OCI-LY7 (cell line): ENCODE results near the gene CDC42BPG.
"Not testable (repeated sequence)": the region's sequence is repeated elsewhere in the genome, so short reads cannot be mapped to it uniquely, and the experiment has no call there.

Source experiments
- EZH2phosphoT487 ChIP-seq: fragments of 200-600 bp; sonication (generic); IDR thresholded peaks from 2 replicates; pipeline ENCODE4 v1.6.1; 2018; ENCODE audit warnings: low read depth, borderline replicate concordance, mild to moderate bottlenecking, mixed run types, antibody characterized with exemption, low read length, moderate library complexity, mixed read lengths
- TF ChIP-seq, protein P1 (sequence below): fragments of 200-600 bp; sonication (generic); conservative IDR thresholded peaks from 2 replicates; pipeline ENCODE4 v1.5.1; 2014; ENCODE audit warnings: mild to moderate bottlenecking, antibody characterized with exemption, low read length, moderate library complexity, mixed read lengths

GRCh38 chr11:64845776-64846129, 1.3 kb upstream of the CDC42BPG start:
- TF ChIP-seq, protein P1, sequence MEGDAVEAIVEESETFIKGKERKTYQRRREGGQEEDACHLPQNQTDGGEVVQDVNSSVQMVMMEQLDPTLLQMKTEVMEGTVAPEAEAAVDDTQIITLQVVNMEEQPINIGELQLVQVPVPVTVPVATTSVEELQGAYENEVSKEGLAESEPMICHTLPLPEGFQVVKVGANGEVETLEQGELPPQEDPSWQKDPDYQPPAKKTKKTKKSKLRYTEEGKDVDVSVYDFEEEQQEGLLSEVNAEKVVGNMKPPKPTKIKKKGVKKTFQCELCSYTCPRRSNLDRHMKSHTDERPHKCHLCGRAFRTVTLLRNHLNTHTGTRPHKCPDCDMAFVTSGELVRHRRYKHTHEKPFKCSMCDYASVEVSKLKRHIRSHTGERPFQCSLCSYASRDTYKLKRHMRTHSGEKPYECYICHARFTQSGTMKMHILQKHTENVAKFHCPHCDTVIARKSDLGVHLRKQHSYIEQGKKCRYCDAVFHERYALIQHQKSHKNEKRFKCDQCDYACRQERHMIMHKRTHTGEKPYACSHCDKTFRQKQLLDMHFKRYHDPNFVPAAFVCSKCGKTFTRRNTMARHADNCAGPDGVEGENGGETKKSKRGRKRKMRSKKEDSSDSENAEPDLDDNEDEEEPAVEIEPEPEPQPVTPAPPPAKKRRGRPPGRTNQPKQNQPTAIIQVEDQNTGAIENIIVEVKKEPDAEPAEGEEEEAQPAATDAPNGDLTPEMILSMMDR = not testable (repeated sequence)
- not testable (repeated sequence) for TF ChIP-seq EZH2phosphoT487
